ENCODE data around the gene ZBTB38.

DNA sequence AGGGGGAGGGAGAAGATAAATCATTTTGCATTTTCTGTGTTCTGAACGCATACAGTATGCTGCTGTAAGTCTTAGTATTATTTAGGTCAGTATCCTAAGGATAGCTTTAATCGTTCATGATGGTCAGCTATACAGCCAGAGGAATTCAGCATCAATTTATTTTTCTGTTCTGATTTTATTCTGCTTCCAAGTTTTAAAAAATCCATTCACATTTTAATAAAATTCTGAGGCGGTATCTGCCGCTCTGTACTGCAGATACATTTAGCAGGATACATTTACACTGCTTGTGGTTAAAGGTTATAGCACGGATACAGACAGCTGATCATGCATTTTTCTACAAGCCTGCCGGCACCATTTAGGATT is 17.8 kb downstream of the ZBTB38 start:
- TF ChIP-seq, protein P1, sequence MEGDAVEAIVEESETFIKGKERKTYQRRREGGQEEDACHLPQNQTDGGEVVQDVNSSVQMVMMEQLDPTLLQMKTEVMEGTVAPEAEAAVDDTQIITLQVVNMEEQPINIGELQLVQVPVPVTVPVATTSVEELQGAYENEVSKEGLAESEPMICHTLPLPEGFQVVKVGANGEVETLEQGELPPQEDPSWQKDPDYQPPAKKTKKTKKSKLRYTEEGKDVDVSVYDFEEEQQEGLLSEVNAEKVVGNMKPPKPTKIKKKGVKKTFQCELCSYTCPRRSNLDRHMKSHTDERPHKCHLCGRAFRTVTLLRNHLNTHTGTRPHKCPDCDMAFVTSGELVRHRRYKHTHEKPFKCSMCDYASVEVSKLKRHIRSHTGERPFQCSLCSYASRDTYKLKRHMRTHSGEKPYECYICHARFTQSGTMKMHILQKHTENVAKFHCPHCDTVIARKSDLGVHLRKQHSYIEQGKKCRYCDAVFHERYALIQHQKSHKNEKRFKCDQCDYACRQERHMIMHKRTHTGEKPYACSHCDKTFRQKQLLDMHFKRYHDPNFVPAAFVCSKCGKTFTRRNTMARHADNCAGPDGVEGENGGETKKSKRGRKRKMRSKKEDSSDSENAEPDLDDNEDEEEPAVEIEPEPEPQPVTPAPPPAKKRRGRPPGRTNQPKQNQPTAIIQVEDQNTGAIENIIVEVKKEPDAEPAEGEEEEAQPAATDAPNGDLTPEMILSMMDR (IDR thresholded peaks at IDR 0.05; ENCODE audit: borderline replicate concordance, extremely low read depth, low read length, poor library complexity, severe bottlenecking), result no peak
- no peak for TF ChIP-seq EZH2 (IDR thresholded peaks at IDR 0.05; ENCODE audit: borderline replicate concordance, low read depth, low read length, severe bottlenecking)
